Astrocyte of the spinal cord (primary cell): Measurements from ENCODE around the gene PRKG1.

Experiments used
- DNase-seq: peaks from one replicate; pipeline ENCODE4 v3.0.0; 2011; ENCODE audit warnings: low read depth, low spot score
- H3K4me3 ChIP-seq: 2 replicates; pipeline ENCODE4 v1.5.1; 2011; ENCODE audit warnings: low read depth, mild to moderate bottlenecking, low read length, moderate library complexity
- CTCF ChIP-seq: IDR thresholded peaks from 2 replicates; pipeline ENCODE4 v1.5.1; 2012; ENCODE audit warnings: low read depth, mild to moderate bottlenecking, low read length, inconsistent platforms
- in situ Hi-C: cut with HindIII; loops from 2 replicates; pipeline ENCODE4 v1.10.0; 2017; ENCODE audit warnings: low sequenced_read_pairs

The PRKG1 gene

GRCh38 chr10:52040486-52040885 is 966.2 kb downstream of the PRKG1 start:
- no peak for TF ChIP-seq CTCF
- in situ Hi-C loops: no loop called here
- no peak overlapping the region for H3K4me3 ChIP-seq
- DNase-seq: no peak

- no peak for TF ChIP-seq CTCF
- no peak overlapping the region for H3K4me3 ChIP-seq
- in situ Hi-C loops: no loop called here
- no peak for DNase-seq
Measured at GRCh38 chr10:52043811-52044210, 969.5 kb downstream of the PRKG1 start.

- no peak overlapping the region for H3K4me3 ChIP-seq
- DNase-seq: no peak
- in situ Hi-C loops: no loop called here
- TF ChIP-seq CTCF: no peak
Measured at GRCh38 chr10:52048051-52048450, 973.8 kb downstream of the PRKG1 start.

- DNase-seq: no peak
- in situ Hi-C loops: no loop called here
- H3K4me3 ChIP-seq: no peak overlapping the region
- no peak for TF ChIP-seq CTCF
Measured at GRCh38 chr10:52050429-52051047, 976.3 kb downstream of the PRKG1 start.

GRCh38 chr10:52053497-52053896 is 979.2 kb downstream of the PRKG1 start:
- no peak for TF ChIP-seq CTCF
- no peak overlapping the region for H3K4me3 ChIP-seq
- in situ Hi-C loops: no loop called here
- DNase-seq: no peak

- H3K4me3 ChIP-seq: no peak overlapping the region
- in situ Hi-C loops: no loop called here
- no peak for TF ChIP-seq CTCF
- no peak for DNase-seq
Measured at GRCh38 chr10:52056291-52056690, 982.0 kb downstream of the PRKG1 start.

GRCh38 chr10:52059089-52059488 is 984.8 kb downstream of the PRKG1 start:
- TF ChIP-seq CTCF: no peak
- no peak for DNase-seq
- in situ Hi-C loops: no loop called here
- H3K4me3 ChIP-seq: no peak overlapping the region
